ENCODE measurements around the gene IGF2BP2. TPM values are rescaled to one million over a fixed set of nuclear protein-coding genes. Genes with fewer than 3 reads are reported as not detected.
A peak's percentile ranks its signal among the peaks of the same experiment; 100 is the strongest.

IGF2BP2 gene
- total and polyA plus RNA-seq, 2 of the 4 experiments (the other 2 are of a cell fraction) = 23.4 to 88.2 TPM

DNA sequence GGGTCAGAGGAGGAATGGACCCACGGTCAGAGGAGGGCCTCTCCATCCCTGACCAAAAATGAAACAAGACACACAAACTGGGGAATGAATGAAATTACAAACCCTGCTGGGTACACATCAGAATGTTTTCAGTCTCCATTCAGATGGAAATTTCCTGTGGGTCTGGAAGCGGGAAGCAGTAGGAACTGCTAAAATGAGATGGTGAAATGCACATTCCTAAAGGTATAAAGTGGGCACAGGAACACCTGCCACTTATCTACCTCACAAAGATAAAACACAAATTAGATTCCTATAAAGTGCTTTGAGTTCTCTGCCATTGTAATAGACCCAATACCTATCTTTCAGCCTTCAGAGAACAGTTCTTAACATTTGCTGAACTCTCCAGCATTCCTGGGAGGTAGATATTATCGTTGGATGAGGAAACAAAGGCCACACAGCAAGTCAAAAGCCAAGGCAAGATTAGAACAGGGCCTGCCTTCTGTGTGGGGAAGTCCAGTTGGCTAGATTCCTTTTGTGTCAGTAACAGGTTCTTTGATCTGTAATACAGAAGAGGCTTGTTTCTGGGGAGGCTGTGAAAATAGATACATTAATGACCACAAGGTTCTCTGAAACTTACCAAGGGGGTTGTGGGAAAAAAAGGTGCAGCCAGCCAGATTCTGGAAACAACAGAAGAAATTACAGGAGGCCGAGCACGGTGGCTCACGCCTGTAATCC is 98.4 kb downstream of the IGF2BP2 start:
- Histone ChIP-seq H3K9me3 (ENCODE audit: control insufficient read depth, insufficient read depth, low read length) (no peaks in the 10 kb centered on the region), H4K8ac (ENCODE audit: low read depth in 2 of 2, low read length in 2 of 2) (0 out of 4 replicates have a peak overlapping the region, but pooled peaks of 1 of the 2 experiments have one; percentile 30), H3K23ac (ENCODE audit: low read depth, low read length) (no peak overlapping the region), H3K4me2 (ENCODE audit: low read depth, low read length) (no peak overlapping the region), H3K79me1 (ENCODE audit: low read depth in 1 of 2, low read length in 2 of 2) (peaks cover 35 to 88% of the 10 kb centered on the region in 2 experiments), H2BK5ac (ENCODE audit: low read depth, low read length, poor library complexity, severe bottlenecking) (no peak overlapping the region), H3K14ac (replicated peaks; ENCODE audit: low read depth, low read length) (no peak overlapping the region), H3K56ac (ENCODE audit: extremely low read depth, insufficient read depth, low read length) (no peak overlapping the region), H2AK9ac (replicated peaks; ENCODE audit: low read depth, low read length, poor library complexity) (no peak overlapping the region), H3K9me1 (ENCODE audit: insufficient read depth, low read length) (peaks cover 30% of the 10 kb centered on the region), H2AFZ (replicated peaks; ENCODE audit: low read length, poor library complexity) (no peak overlapping the region), H2BK15ac (ENCODE audit: low read depth, low read length) (no peak overlapping the region), H2AK5ac (ENCODE audit: low read depth, low read length) (no peak overlapping the region; the same call in 1 of the 2 replicates), H3K4me3 (ENCODE audit: insufficient read depth, low read depth, low read length) (no peak overlapping the region), H3K4me1 (ENCODE audit: control insufficient read depth, insufficient read depth, low read length) (peaks cover 27% of the 10 kb centered on the region), H4K91ac (ENCODE audit: insufficient read depth, low read depth, low read length) (no peak overlapping the region), H3K27ac (ENCODE audit: insufficient read depth, low read length) (no peak overlapping the region), H4K5ac (ENCODE audit: low read depth, low read length) (no peak overlapping the region), H4K20me1 (ENCODE audit: insufficient read depth, low read length) (peaks cover 67% of the 10 kb centered on the region), H3K36me3 (ENCODE audit: control insufficient read depth, insufficient read depth, low read length) (0 out of 2 replicates have a peak, but pooled peaks cover 1% of the 10 kb centered on the region), H3K9ac (ENCODE audit: low read depth, low read length) (no peak overlapping the region), H3K18ac (ENCODE audit: low read depth, low read length) (no peak overlapping the region), H2BK20ac (ENCODE audit: low read depth, low read length) (no peak overlapping the region), H2BK120ac (ENCODE audit: low read depth, low read length) (no peak overlapping the region), H3K27me3 (ENCODE audit: control insufficient read depth, insufficient read depth, low read length) (no peaks in the 10 kb centered on the region), H3K4ac (ENCODE audit: low read depth, low read length) (no peak overlapping the region)
- WGBS, 2 experiments (ENCODE audit: extremely low coverage in 2 of 2, insufficient read length in 1 of 2) = no CpG with 5 or more reads among the region's 6 CpGs
- dilution Hi-C loops (cut with HindIII; ENCODE audit: low sequenced_read_pairs, unreplicated experiment) (no loop called here), in situ Hi-C loops (cut with MboI; ENCODE audit: low sequenced_read_pairs) (no loop called here), intact Hi-C loops (cut with micrococcal nuclease) (no loop called here)
- no peak for DNase-seq
- BruUV-seq (replicated peaks) = no TSS peak
- TF ChIP-seq RFX5 (IDR thresholded peaks at IDR 0.05; ENCODE audit: low read depth, low read length) (no peak), CEBPB (IDR thresholded peaks at IDR 0.05; ENCODE audit: low read depth, low read length) (no peak), SMC3 (IDR thresholded peaks at IDR 0.05; ENCODE audit: low read depth, low read length) (no peak), NFE2L2 (IDR thresholded peaks at IDR 0.05; ENCODE audit: low read depth, low read length) (no peak), BHLHE40 (IDR thresholded peaks at IDR 0.05; ENCODE audit: low read depth, low read length) (no peak), CHD1 (IDR thresholded peaks at IDR 0.05; ENCODE audit: low read depth, low read length) (no peak)
- TF ChIP-seq, protein P1, sequence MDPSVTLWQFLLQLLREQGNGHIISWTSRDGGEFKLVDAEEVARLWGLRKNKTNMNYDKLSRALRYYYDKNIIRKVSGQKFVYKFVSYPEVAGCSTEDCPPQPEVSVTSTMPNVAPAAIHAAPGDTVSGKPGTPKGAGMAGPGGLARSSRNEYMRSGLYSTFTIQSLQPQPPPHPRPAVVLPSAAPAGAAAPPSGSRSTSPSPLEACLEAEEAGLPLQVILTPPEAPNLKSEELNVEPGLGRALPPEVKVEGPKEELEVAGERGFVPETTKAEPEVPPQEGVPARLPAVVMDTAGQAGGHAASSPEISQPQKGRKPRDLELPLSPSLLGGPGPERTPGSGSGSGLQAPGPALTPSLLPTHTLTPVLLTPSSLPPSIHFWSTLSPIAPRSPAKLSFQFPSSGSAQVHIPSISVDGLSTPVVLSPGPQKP (IDR thresholded peaks at IDR 0.05; ENCODE audit: borderline replicate concordance, low read depth, low read length) = no peak
- ChIA-PET CTCF (no interaction called here), POLR2A (ENCODE audit: unreplicated experiment) (no interaction called here)
- no peak for ATAC-seq (ENCODE audit: low read depth)
